OCI-M1 (cell line): ENCODE results near the gene SOAT1.

ENCODE experiments used
- DNase-seq: peaks from one replicate; lab custom pipeline; 2025; lab: John Stamatoyannopoulos, UW

SOAT1 gene

GRCh38 chr1:179305450-179305849, 11.9 kb downstream of the SOAT1 start:
- DNase-seq = no peak

DNA sequence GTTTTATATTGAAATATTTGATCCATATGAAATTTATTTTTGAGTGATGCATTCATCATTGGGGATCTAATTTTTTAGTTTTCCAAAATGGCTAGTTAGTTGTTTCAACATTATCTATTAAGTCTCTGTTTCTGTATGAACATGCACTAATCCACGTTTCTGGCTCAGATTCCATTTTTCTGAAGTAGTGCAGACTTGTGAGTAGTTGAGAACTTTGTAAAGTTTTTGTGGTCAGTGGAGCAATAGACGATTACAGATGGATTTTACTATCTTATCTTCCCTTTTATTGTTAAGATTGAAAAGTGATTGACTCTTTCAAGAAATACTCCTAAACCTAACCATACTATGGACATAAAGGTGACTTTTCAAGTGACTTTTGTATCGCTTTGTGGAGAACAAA, 16.7 kb downstream of the SOAT1 start:
- no peak for DNase-seq

- DNase-seq = no peak
These were observed 17.1 kb downstream of the SOAT1 start for GRCh38 chr1:179310721-179311120.

DNA sequence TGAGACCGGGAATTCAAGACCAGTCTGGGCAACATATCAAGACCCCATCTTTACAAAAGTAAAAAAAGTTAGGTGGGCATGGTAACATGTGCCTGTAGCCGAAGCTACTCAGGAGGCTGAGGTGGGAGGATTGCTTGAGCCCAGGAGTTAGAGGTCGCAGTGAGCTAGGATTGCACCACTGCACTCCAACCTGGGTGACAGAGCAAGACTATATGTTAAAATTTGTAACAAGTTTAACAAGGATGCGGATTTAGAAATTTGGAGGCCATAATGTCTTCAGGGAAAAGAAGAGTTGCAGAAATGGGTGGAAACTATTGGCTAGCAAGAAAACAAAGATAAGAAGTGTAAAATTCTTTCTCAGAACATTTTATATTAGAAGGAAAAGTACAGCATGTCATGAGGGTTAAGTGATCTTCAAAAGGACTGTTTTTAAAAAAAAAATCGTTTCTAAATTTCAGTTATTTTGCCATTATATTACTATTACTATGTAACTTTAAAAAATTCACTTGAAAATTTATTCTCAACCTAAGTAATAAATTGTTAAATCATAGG, 17.6 kb downstream of the SOAT1 start:
- no peak for DNase-seq

GRCh38 chr1:179313004-179313403, 19.4 kb downstream of the SOAT1 start:
- no peak for DNase-seq

DNA sequence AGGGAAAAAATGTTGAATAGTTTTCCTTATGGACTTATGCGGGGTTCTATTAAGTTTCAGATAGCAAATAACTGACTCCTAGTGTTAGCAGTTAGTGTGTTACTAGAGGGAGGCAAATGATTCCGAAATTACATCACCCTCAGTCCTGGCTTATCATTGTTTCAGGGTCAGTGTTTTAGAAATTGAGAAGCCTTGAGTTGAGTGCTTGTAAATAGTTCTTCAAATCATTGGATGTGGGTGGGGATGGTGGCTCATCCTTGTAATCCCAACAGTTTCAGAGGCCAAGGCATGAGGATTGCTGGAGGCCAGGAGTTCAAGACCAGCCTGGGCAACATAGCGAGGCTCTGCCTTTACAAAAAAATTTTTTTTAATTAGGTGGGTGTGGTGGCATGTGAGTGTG, 21.3 kb downstream of the SOAT1 start:
- DNase-seq = peak; percentile 18

- DNase-seq = peak; percentile 79
These were observed 24.9 kb downstream of the SOAT1 start for GRCh38 chr1:179318491-179318890.

- DNase-seq = no peak
These were observed 28.1 kb downstream of the SOAT1 start for GRCh38 chr1:179321533-179322216.

- DNase-seq = no peak
These were observed 29.0 kb downstream of the SOAT1 start for GRCh38 chr1:179322557-179322956.

DNA sequence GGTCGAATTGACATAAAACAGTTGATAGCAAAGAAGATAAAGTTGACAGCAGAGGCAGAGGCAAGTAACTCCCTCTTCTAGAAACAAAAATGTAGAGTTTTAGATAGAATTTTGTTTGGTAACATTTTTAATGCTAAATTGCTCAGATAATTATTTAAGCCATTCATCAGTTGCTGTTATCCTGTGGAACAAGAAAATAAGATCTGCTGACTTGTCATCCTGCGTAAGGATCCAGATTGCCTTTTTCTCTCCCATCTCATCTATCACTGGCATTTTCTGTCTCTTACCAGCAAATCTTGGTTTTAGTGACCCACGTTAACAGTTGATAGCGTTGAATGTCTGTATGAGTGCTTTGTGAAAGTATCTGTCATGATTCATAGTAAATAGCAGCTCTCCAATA, 29.8 kb downstream of the SOAT1 start:
- DNase-seq = no peak

- no peak for DNase-seq
These were observed 32.2 kb downstream of the SOAT1 start for GRCh38 chr1:179325836-179326235.

GRCh38 chr1:179326746-179327145, 33.1 kb downstream of the SOAT1 start:
- DNase-seq = no peak

- DNase-seq = no peak
These were observed 33.6 kb downstream of the SOAT1 start for GRCh38 chr1:179327196-179327595.

DNA sequence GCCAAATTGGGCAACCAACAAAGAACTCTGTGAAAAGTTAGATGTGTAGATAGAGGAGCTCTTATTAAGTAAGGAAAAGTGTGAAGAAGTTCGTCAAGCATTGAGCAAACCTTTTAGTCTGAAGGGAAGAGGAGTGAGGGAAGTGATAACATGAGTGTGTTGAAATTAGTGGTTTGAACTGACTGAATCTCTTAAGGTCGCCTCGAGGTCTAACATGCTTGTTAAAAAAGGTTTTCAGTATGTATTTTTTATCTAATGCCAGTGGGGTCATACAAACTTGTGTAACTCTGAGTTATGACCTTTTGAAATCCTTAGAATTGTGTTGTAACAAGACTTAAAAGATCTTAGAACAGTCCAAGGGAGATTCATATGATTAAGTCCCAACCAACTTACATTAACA, 34.1 kb downstream of the SOAT1 start:
- peak; percentile 70 for DNase-seq

DNA sequence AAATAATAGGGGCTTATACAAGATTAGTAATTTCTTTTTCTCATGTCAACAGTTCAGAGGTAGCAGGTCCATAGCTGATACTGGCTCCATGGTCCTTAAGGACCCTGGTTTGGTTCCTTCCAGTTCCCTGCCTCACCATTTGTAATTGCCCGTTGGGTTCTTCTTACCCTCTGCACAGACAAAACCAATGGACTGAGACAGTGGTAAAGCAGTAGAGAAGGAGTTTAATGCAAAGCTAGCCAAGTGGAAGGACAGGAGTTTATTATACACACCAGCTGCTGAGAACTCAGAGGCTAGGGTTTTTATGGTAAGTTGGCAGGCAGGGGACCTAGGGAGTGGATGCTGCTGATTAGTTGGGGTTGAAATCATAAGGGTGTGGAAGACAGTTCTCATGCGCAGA, 36.3 kb downstream of the SOAT1 start:
- DNase-seq = no peak

DNA sequence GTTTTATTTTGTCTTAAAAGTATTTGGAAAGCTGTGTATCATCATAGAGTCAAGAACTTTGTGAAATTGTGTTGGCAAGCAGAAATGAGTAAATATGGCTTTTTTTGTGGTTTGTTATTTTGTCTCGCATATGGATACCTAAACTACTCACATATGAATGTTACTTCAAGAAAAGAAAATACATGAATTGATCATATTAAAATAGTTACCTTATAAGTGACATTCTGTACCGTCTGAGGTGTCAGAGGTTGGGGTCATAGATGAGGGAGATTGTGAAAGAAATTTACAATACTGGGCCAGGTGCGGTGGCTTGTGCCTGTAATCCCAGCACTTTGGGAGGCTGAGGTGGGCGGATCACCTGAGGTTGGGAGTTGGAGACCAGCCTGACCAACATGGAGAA, 40.8 kb downstream of the SOAT1 start:
- no peak for DNase-seq

- no peak for DNase-seq
These were observed 43.7 kb downstream of the SOAT1 start for GRCh38 chr1:179337288-179337687.

DNA sequence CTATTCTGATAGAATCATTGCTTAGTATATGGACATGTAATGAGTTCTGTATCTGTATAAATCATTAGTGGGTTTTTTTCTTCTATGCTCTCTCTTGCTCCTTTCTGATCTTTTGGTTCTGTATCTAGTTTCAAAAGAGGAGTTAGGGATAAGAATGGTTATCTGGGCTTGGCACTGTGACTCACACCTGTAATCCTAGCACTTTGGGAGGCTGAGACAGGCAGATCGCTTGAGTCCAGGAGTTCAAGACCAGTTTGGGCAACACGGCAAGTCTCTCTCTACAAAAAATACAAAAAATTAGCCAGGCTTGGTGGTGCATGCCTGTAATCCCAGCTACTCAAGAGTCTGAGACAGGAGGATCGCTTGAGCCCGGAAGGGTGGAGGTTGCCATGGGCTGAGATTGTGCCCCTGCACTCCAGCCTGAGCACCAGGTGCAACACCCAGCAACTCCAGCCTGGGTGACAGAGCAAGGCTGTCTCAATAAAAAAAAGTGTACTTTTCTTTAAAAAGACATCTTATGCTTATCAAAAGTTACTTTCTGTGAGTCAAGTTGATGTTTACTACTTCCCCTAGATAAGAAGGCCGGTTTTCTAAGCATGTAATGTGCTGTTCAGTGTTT, 44.5 kb downstream of the SOAT1 start:
- no peak for DNase-seq

- DNase-seq = no peak
These were observed 47.3 kb downstream of the SOAT1 start for GRCh38 chr1:179340918-179341317.

GRCh38 chr1:179341943-179342547, 48.4 kb downstream of the SOAT1 start:
- no peak for DNase-seq

DNA sequence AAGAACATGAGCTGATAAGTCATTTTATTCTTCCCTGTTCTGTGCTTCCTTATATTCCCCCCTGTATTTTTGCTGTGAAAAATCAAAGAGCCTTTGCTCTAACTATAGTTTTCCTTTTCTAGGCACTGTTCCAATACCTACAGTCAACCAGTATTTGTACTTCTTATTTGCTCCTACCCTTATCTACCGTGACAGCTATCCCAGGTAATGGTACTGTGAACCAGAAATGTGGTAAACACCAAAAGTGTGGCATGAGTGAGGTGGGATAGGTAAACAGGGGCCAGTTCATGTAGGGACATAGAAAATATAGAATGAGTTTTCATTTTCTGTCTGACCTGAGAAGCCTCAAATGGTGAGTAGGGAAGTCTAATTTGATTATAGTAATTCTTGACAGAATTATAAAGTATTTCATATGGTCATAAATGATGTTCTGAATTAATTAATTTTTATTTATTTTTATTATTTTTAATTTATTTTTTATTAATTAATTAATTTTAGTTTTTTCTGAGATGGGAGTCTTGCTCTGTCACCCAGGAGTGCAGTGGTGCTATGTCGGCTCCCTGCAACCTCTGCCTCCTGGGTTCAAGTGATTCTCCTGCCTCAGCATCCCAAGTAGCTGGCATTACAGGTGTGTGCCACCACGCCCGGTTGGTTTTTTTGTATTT, 49.3 kb downstream of the SOAT1 start:
- DNase-seq = no peak

GRCh38 chr1:179351281-179351680, 57.7 kb downstream of the SOAT1 start:
- DNase-seq = no peak

GRCh38 chr1:179352236-179352635, 58.6 kb downstream of the SOAT1 start:
- DNase-seq = no peak
